Endothelial cell of umbilical vein (primary cell): ENCODE data around the gene ANKRD44. TPM values are rescaled to one million over a fixed set of nuclear protein-coding genes. Genes with fewer than 3 reads are reported as not detected.

Experiments
- BruUV-seq: library from RNA; stranded (reverse); fragments of 400-500 nt; replicated peaks from 2 replicates; lab custom pipeline; 2021; lab: Mats Ljungman, UMichigan
- CTCF ChIA-PET: fragments of 300-600, 350-600 bp; sonication (Branson Sonifier 250); formaldehyde crosslinking; loops from one replicate; lab custom pipeline; 2021; ENCODE audit warnings: antibody characterized with exemption, inconsistent platforms; lab: Charles Lee
- POLR2A ChIA-PET: fragments of 300-600, 350-600 bp; sonication (Branson Sonifier 250); formaldehyde crosslinking; loops from one replicate; lab custom pipeline; 2021; ENCODE audit warnings: antibody characterized with exemption, inconsistent platforms; lab: Charles Lee
- DNase-seq: peaks from one replicate; pipeline ENCODE4 v3.0.0-alpha.2; 2011; ENCODE audit warnings: low read depth, low spot score
- FAIRE-seq: peaks from 2 replicates; lab custom pipeline; 2011; peaks lifted over from hg19 to GRCh38; lab: Jason Lieb, UNC
- H2AFZ ChIP-seq: 2 replicates; pipeline ENCODE4 v1.6.0; 2012; ENCODE audit warnings: low read depth, low read length, control low read depth, inconsistent platforms
- H3K27ac ChIP-seq: 2 replicates; pipeline ENCODE4 v1.5.1; 2011; ENCODE audit warnings: low read depth, mild to moderate bottlenecking, control low read depth, low read length, moderate library complexity; ENCODE audit not compliant: insufficient read depth
- H3K27me3 ChIP-seq, 2 experiments: 2 replicates each; pipeline versions ENCODE4 v1.6.0 to v1.6.1; 2011; ENCODE audit warnings: low read length in 2 of 2, mixed read lengths in 1 of 2; ENCODE audit not compliant: control insufficient read depth in 2 of 2, insufficient read depth in 2 of 2
- H3K36me3 ChIP-seq, 2 experiments: 2 replicates in 1 of 2; 3 replicates in 1 of 2; pipeline ENCODE4 v1.5.1; 2011; ENCODE audit warnings: low read length in 2 of 2, mild to moderate bottlenecking in 1 of 2, moderate library complexity in 1 of 2; ENCODE audit not compliant: control insufficient read depth in 2 of 2, insufficient read depth in 2 of 2; ENCODE audit errors: extremely low read depth in 1 of 2
- H3K4me1 ChIP-seq: 3 replicates; pipeline ENCODE4 v1.5.1; 2011; ENCODE audit warnings: mild to moderate bottlenecking, low read length; ENCODE audit not compliant: control insufficient read depth, insufficient read depth; ENCODE audit errors: extremely low read depth
- H3K4me2 ChIP-seq: 2 replicates; pipeline ENCODE4 v1.6.1; 2011; ENCODE audit warnings: low read length, control low read depth, mixed read lengths; ENCODE audit not compliant: insufficient read depth
- H3K4me3 ChIP-seq, 3 experiments: fragments of 200-600 bp in 1 of 3; sonication (generic), shearing (Covaris generic) in 1 of 3; replicated peaks in 1 of 3; 2 replicates each; pipeline ENCODE4 v1.5.1; 2011 to 2016; ENCODE audit warnings: control low read depth in 3 of 3, low read length in 3 of 3, mild to moderate bottlenecking in 2 of 3, inconsistent platforms in 1 of 3, low read depth in 1 of 3, moderate library complexity in 1 of 3; ENCODE audit not compliant: insufficient read depth in 1 of 3
- H3K79me2 ChIP-seq: 2 replicates; pipeline ENCODE4 v1.6.0; 2012; ENCODE audit warnings: low read length, inconsistent platforms; ENCODE audit not compliant: control insufficient read depth, insufficient read depth
- H3K9ac ChIP-seq: replicated peaks from 2 replicates; pipeline ENCODE3; 2011; ENCODE audit warnings: low read length, control low read depth; ENCODE audit not compliant: insufficient read depth; ENCODE audit errors: extremely low read depth
- H3K9me1 ChIP-seq: replicated peaks from 3 replicates; pipeline ENCODE4 v1.6.0; 2011; ENCODE audit warnings: mild to moderate bottlenecking, low read length; ENCODE audit not compliant: control insufficient read depth, insufficient read depth; ENCODE audit errors: extremely low read depth
- H3K9me3 ChIP-seq: replicated peaks from 2 replicates; pipeline ENCODE4 v1.5.1; 2012; ENCODE audit warnings: low read length, inconsistent platforms; ENCODE audit not compliant: control insufficient read depth, insufficient read depth
- H4K20me1 ChIP-seq: replicated peaks from 2 replicates; pipeline ENCODE3; 2011; ENCODE audit warnings: mild to moderate bottlenecking, low read length; ENCODE audit not compliant: control insufficient read depth, insufficient read depth; ENCODE audit errors: extremely low read depth
- EZH2 ChIP-seq: IDR thresholded peaks from 2 replicates; pipeline ENCODE4 v1.6.1; 2012; ENCODE audit warnings: borderline replicate concordance, low read depth, mild to moderate bottlenecking, moderate library complexity, low read length, inconsistent platforms; ENCODE audit not compliant: severe bottlenecking
- FOS ChIP-seq: IDR thresholded peaks from 2 replicates; pipeline ENCODE4 v1.6.1; 2011; ENCODE audit warnings: mild to moderate bottlenecking, low read length, moderate library complexity, borderline replicate concordance; ENCODE audit not compliant: insufficient read depth
- GATA2 ChIP-seq: IDR thresholded peaks from 2 replicates; pipeline ENCODE4 v1.7.0; 2011; ENCODE audit warnings: low read depth, mild to moderate bottlenecking, moderate library complexity, mixed read lengths, low read length; ENCODE audit not compliant: insufficient read length, insufficient read depth
- JUN ChIP-seq: IDR thresholded peaks from 2 replicates; pipeline ENCODE4 v1.6.1; 2011; ENCODE audit warnings: borderline replicate concordance, low read depth; ENCODE audit not compliant: insufficient read length, insufficient read depth
- MYC ChIP-seq: IDR thresholded peaks from one replicate; pipeline ENCODE4 v1.6.1; 2011; ENCODE audit warnings: mild to moderate bottlenecking, low read depth, low read length
- POLR2A ChIP-seq: IDR thresholded peaks from 2 replicates; pipeline ENCODE4 v1.6.1; 2012; ENCODE audit warnings: low read depth, mild to moderate bottlenecking, control low read depth, low read length
- POLR2AphosphoS5 ChIP-seq: IDR thresholded peaks from 2 replicates; pipeline ENCODE4 v1.6.1; 2012; ENCODE audit warnings: low read depth, mild to moderate bottlenecking, control low read depth, low read length, moderate library complexity; ENCODE audit not compliant: insufficient read depth
- dilution Hi-C: fragments of 300-500 bp; cut with MboI; formaldehyde crosslinking; loops from one replicate; pipeline ENCODE4 v1.15.0; 2019; ENCODE audit warnings: low sequenced_read_pairs; ENCODE audit not compliant: extremely low pct_ligation_motif_present
- intact Hi-C: fragments of 100-400 bp; cut with micrococcal nuclease; formaldehyde crosslinking; loops from one replicate; pipeline ENCODE4 v1.10.0; 2022
- polyA plus RNA-seq, 4 experiments: library from polyadenylated mRNA; depleted of rRNA in 3 of 4; stranded (reverse) in 3 of 4; unstranded in 1 of 4; fragments of >200 nt; gene quantifications; 2 replicates each; pipeline versions ENCODE4 v1.2.1 to v1.2.3, GENCODE V29; 2011 to 2012; ENCODE audit warnings: missing spikeins in 1 of 4
- total RNA-seq: library from RNA; stranded (reverse); gene quantifications from 2 replicates; pipeline ENCODE4 v1.2.3, GENCODE V29; 2021
- TF ChIP-seq, protein P1 (sequence below), 2 donors: IDR thresholded peaks; 1 replicate in 1 of 2; 2 replicates in 1 of 2; pipeline ENCODE4 v1.5.1; 2011; ENCODE audit warnings: low read length in 2 of 2, mild to moderate bottlenecking in 2 of 2, moderate library complexity in 2 of 2, control low read depth in 1 of 2, inconsistent platforms in 1 of 2, low read depth in 1 of 2; ENCODE audit not compliant: insufficient read depth in 1 of 2; ENCODE audit errors: extremely low read depth in 1 of 2
- TF ChIP-seq, protein P2 (sequence below): IDR thresholded peaks from 2 replicates; pipeline ENCODE4 v1.6.1; 2011; ENCODE audit not compliant: insufficient read depth, insufficient read length

Gene ANKRD44
- total and polyA plus RNA-seq, 2 donors (not counting 3 experiments of a cell fraction or from before 2014, with no cell fraction given): 3.4 to 6.1 TPM

DNA sequence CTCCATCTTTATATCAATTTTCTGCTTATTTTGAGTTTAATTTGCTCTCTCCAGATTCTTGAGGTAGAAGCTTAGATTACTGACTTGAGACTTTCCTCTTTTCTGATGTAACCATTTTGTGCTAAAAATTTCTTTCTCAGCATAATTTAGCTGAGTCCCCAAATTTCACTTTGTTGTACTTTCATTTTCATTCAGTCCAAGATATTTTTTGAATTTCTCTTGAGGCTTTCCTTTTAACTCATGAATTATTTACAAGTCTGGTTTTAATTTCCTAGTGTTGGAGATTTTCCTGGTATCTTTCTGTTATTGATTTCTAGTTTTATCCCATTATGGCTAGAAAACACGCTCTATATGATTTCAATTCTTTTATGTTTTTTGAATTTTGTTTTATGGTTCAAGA, 239.4 kb downstream of the ANKRD44 start:
- no peaks in the 10 kb centered on the region for H3K4me1 ChIP-seq
- CTCF ChIA-PET: interaction anchor here (1.7 kb wide), 1 partner anchor 97 kb away, joined by 7 read pairs; no protein-coding TSS in a partner anchor
- no peaks in the 10 kb centered on the region for H3K79me2 ChIP-seq
- no peaks in the 10 kb centered on the region for H3K9me3 ChIP-seq
- POLR2A ChIA-PET: no interaction called here
- H3K4me3 ChIP-seq: no peak overlapping the region
- no peak overlapping the region for H3K27ac ChIP-seq
- H3K36me3 ChIP-seq: no peaks in the 10 kb centered on the region
- H3K4me2 ChIP-seq: no peak overlapping the region
- intact Hi-C loops: no loop called here
- H3K27me3 ChIP-seq: no peaks in the 10 kb centered on the region
- H4K20me1 ChIP-seq: no peaks in the 10 kb centered on the region
- H2AFZ ChIP-seq: no peak overlapping the region
- DNase-seq (no peak), FAIRE-seq (no peak)
- TF ChIP-seq EZH2 (no peak), FOS (no peak), POLR2AphosphoS5 (no peak), GATA2 (no peak), JUN (no peak), POLR2A (no peak), MYC (no peak)
- TF ChIP-seq, protein P1, sequence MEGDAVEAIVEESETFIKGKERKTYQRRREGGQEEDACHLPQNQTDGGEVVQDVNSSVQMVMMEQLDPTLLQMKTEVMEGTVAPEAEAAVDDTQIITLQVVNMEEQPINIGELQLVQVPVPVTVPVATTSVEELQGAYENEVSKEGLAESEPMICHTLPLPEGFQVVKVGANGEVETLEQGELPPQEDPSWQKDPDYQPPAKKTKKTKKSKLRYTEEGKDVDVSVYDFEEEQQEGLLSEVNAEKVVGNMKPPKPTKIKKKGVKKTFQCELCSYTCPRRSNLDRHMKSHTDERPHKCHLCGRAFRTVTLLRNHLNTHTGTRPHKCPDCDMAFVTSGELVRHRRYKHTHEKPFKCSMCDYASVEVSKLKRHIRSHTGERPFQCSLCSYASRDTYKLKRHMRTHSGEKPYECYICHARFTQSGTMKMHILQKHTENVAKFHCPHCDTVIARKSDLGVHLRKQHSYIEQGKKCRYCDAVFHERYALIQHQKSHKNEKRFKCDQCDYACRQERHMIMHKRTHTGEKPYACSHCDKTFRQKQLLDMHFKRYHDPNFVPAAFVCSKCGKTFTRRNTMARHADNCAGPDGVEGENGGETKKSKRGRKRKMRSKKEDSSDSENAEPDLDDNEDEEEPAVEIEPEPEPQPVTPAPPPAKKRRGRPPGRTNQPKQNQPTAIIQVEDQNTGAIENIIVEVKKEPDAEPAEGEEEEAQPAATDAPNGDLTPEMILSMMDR (IDR thresholded peaks at IDR 0.05; ENCODE audit: extremely low read depth in 1 of 2, insufficient read depth in 1 of 2, low read depth in 1 of 2, low read length in 2 of 2): no peak
- TF ChIP-seq, protein P2, sequence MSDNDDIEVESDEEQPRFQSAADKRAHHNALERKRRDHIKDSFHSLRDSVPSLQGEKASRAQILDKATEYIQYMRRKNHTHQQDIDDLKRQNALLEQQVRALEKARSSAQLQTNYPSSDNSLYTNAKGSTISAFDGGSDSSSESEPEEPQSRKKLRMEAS: no peak
- no peaks in the 10 kb centered on the region for H3K9me1 ChIP-seq
- H3K9ac ChIP-seq: no peak overlapping the region
- dilution Hi-C loops: no loop called here
- no TSS peak for BruUV-seq
